HCT116 (cell line): ENCODE measurements around the gene MRPL44. TPM values are rescaled to one million over a fixed set of nuclear protein-coding genes. Genes with fewer than 3 reads are reported as not detected.

Experiments used
- CBX3 ChIP-seq: IDR thresholded peaks from 2 replicates; pipeline ENCODE4 v1.6.1; 2012; ENCODE audit warnings: low read depth
- CEBPB ChIP-seq: IDR thresholded peaks from 2 replicates; pipeline ENCODE4 v1.6.1; 2012; ENCODE audit warnings: low read depth
- EGR1 ChIP-seq: IDR thresholded peaks from 2 replicates; pipeline ENCODE4 v1.6.1; 2012; ENCODE audit warnings: low read depth
- ELF1 ChIP-seq: IDR thresholded peaks from 2 replicates; pipeline ENCODE4 v1.6.1; 2012; ENCODE audit warnings: low read depth, borderline replicate concordance
- EZH2phosphoT487 ChIP-seq: fragments of 200-600 bp; IDR thresholded peaks from 2 replicates; pipeline ENCODE4 v1.6.1; 2018; ENCODE audit warnings: antibody characterized with exemption, borderline replicate concordance
- JUND ChIP-seq: IDR thresholded peaks from 2 replicates; pipeline ENCODE4 v1.6.1; 2012
- RAD21 ChIP-seq: IDR thresholded peaks from 2 replicates; pipeline ENCODE4 v1.6.1; 2012; ENCODE audit warnings: low read depth, mild to moderate bottlenecking
- SRF ChIP-seq: IDR thresholded peaks from 2 replicates; pipeline ENCODE4 v1.6.1; 2012; ENCODE audit warnings: low read depth
- YY1 ChIP-seq: IDR thresholded peaks from 2 replicates; pipeline ENCODE4 v1.6.1; 2011; ENCODE audit warnings: low read length, low read depth, moderate library complexity, mild to moderate bottlenecking; ENCODE audit not compliant: insufficient replicate concordance; ENCODE audit errors: extremely low read depth
- ZNF274 ChIP-seq: fragments of 200-500 bp; sonication (Bioruptor generic); IDR thresholded peaks from 2 replicates; pipeline ENCODE4 v1.6.1; 2014; ENCODE audit warnings: mild to moderate bottlenecking, low read depth, low read length, inconsistent platforms
- total RNA-seq: library from RNA; stranded (reverse); gene quantifications from one replicate; pipeline ENCODE4 v1.2.1, GENCODE V29; 2021; ENCODE audit not compliant: unreplicated experiment
- TF ChIP-seq, protein P1 (sequence below): IDR thresholded peaks from 2 replicates; pipeline ENCODE4 v1.6.1; 2011; ENCODE audit warnings: mild to moderate bottlenecking, low read length, moderate library complexity; ENCODE audit not compliant: insufficient replicate concordance; ENCODE audit errors: extremely low read depth
- TF ChIP-seq, protein P2 (sequence below), 3 experiments: fragments of 200-600 bp in 1 of 3; sonication (generic) in 1 of 3; IDR thresholded peaks in 2 of 3; conservative IDR thresholded peaks in 1 of 3; 2 replicates each; pipeline ENCODE4 v1.5.1; 2012 to 2017; ENCODE audit warnings: low read depth in 2 of 3, low read length in 2 of 3, antibody characterized with exemption in 1 of 3, borderline replicate concordance in 1 of 3, control low read depth in 1 of 3, mild to moderate bottlenecking in 1 of 3, mixed read lengths in 1 of 3, mixed run types in 1 of 3, moderate library complexity in 1 of 3; ENCODE audit not compliant: insufficient read depth in 1 of 3
- TF ChIP-seq, protein P3 (sequence below): IDR thresholded peaks from 2 replicates; pipeline ENCODE4 v1.6.1; 2012

MRPL44 gene
- total RNA-seq, 1 experiment from 2014 or later = 45.8 TPM

DNA sequence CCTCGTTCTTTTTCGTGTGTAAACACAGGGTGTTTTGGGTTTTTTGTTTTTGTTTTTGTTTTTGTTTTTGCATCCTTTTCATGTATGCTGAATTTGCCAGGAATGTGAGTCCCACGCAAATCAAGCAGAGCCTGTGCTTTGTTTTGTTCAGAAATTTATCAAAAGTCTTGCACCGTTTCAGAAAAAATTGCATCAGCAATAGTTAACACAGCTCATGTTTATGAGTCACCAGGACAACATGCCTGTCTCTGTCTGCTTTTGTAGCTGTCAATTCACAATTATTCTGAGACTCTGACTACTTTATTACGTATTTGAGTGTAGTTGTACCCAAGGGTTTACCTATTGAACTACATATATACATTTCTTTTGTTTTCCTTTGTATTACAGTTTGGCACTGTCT lies 38.3 kb downstream of the MRPL44 start (continued):
- TF ChIP-seq, protein P1, sequence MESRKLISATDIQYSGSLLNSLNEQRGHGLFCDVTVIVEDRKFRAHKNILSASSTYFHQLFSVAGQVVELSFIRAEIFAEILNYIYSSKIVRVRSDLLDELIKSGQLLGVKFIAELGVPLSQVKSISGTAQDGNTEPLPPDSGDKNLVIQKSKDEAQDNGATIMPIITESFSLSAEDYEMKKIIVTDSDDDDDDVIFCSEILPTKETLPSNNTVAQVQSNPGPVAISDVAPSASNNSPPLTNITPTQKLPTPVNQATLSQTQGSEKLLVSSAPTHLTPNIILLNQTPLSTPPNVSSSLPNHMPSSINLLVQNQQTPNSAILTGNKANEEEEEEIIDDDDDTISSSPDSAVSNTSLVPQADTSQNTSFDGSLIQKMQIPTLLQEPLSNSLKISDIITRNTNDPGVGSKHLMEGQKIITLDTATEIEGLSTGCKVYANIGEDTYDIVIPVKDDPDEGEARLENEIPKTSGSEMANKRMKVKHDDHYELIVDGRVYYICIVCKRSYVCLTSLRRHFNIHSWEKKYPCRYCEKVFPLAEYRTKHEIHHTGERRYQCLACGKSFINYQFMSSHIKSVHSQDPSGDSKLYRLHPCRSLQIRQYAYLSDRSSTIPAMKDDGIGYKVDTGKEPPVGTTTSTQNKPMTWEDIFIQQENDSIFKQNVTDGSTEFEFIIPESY = no peak
- no peak for TF ChIP-seq ZNF274
- peak; percentile 74; the same call in 1 of the 2 replicates for TF ChIP-seq CBX3
- TF ChIP-seq CEBPB = peak; percentile 96
- no peak for TF ChIP-seq RAD21
- TF ChIP-seq YY1 = no peak
- TF ChIP-seq ELF1 = no peak
- TF ChIP-seq EZH2phosphoT487 = no peak
- TF ChIP-seq, protein P2, sequence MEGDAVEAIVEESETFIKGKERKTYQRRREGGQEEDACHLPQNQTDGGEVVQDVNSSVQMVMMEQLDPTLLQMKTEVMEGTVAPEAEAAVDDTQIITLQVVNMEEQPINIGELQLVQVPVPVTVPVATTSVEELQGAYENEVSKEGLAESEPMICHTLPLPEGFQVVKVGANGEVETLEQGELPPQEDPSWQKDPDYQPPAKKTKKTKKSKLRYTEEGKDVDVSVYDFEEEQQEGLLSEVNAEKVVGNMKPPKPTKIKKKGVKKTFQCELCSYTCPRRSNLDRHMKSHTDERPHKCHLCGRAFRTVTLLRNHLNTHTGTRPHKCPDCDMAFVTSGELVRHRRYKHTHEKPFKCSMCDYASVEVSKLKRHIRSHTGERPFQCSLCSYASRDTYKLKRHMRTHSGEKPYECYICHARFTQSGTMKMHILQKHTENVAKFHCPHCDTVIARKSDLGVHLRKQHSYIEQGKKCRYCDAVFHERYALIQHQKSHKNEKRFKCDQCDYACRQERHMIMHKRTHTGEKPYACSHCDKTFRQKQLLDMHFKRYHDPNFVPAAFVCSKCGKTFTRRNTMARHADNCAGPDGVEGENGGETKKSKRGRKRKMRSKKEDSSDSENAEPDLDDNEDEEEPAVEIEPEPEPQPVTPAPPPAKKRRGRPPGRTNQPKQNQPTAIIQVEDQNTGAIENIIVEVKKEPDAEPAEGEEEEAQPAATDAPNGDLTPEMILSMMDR (IDR thresholded peaks at IDR 0.05 in 2 of 3, conservative IDR thresholded peaks at IDR 0.05 in 1 of 3; ENCODE audit: borderline replicate concordance in 1 of 3, insufficient read depth in 1 of 3, low read depth in 2 of 3, low read length in 2 of 3) = no peak
- TF ChIP-seq JUND = 0 out of 2 replicates have a peak, but pooled peaks have one; percentile 44
- no peak for TF ChIP-seq EGR1
- TF ChIP-seq SRF = no peak
- TF ChIP-seq, protein P3, sequence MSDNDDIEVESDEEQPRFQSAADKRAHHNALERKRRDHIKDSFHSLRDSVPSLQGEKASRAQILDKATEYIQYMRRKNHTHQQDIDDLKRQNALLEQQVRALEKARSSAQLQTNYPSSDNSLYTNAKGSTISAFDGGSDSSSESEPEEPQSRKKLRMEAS = peak; percentile 69
